ENCODE results near the gene HTRA3.

DNA sequence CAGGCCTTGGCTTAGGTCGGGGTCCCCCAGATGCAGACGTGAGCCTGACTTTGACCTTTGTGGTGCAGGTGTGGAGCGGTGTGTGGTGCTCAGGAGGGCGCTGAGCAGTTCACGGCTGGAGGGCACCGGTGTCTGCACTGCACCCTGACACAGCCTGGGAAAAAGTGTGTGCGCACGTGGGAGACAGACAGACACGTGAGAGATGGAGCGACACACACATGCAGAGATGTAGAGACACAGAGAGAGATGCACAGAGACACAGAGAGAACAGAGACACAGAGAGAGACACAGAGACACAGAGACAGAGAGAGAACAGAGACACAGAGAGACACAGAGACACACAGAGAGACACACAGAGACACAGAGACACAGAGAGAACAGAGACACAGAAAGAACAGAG lies 6.2 kb upstream of the HTRA3 start:
- TF ChIP-seq CTCF (IDR thresholded peaks at IDR 0.05; ENCODE audit: insufficient read depth, low read length, poor library complexity, severe bottlenecking) (no peak), EZH2phosphoT487 (conservative IDR thresholded peaks at IDR 0.05; ENCODE audit: low read length) (no peak)

Data from SU-DHL-6 (cell line).